ENCODE data around the gene SGSM1.
A peak's percentile ranks its signal among the peaks of the same experiment; 100 is the strongest.

Gene SGSM1

GRCh38 chr22:24961217-24961844, 155.3 kb downstream of the SGSM1 start:
- in situ Hi-C loops (cut with HindIII; ENCODE audit: low pct_ligation_motif_present, low pct_unique_long_range_greater_than_20kb, low sequenced_read_pairs) = no loop called here
- no peak for DNase-seq

DNA sequence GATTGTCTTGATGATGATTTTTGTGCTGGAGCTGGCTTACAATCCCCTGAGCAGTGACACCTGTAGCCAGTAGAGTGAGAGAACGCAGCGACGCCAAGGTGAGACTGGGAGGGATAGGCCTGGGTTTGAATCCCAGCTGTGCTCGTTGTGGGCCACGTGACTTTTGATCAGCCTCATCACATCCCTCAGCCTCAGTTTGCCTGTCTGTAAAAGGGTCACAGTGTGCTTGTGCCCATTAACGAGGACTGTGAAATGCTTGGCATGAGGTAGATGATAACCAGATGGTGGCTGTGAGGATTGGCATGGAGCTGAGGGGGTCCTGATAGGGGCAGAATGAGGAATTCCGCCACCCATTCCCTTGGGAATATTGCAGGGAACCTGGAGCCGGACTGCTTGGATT, 156.1 kb downstream of the SGSM1 start:
- DNase-seq = no peak

DNA sequence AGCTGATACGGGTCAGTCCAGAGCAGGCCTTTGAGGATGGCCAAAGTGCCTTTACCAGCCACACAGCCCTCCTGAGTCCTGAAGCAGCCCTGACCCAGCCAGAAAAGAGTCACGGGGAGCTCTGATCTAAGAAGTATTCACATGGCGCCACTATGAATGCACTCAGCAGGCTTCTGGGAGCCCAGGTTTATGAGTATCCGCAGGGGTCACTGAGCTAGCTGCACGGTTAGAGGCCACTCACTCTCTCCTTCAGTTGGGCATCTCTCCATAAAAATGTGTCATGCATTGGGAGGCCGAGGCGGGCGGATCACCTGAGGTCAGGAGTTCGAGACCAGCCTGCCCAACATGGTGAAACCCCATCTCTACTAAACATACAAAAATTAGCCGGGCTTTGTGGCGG, 156.8 kb downstream of the SGSM1 start:
- DNase-seq = no peak
- in situ Hi-C loops (cut with HindIII; ENCODE audit: low pct_ligation_motif_present, low pct_unique_long_range_greater_than_20kb, low sequenced_read_pairs) = no loop called here

More for the DNA sequence above, 156.1 kb downstream of the SGSM1 start:
- in situ Hi-C loops (cut with HindIII; ENCODE audit: low pct_ligation_motif_present, low pct_unique_long_range_greater_than_20kb, low sequenced_read_pairs) = no loop called here

DNA sequence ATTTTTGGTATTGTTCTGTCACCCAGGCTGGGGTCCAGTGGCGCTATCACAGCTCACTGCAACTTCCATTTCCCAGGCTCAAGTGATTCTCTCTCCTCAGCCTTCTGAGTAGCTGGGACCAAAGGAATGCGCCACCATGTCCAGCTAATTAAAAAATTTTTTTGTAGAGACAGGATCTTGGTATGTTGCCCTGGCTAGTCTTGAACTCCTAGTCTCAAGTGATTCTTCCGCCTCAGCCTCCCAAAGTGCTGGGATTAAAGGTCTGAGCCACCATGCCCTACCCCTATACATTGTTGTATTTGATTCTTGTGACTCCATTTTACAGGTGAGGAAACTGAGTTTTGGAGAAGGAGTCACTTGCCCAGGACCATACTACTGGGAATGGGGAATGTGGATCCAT, 158.4 kb downstream of the SGSM1 start:
- in situ Hi-C loops (cut with HindIII; ENCODE audit: low pct_ligation_motif_present, low pct_unique_long_range_greater_than_20kb, low sequenced_read_pairs) = no loop called here

DNA sequence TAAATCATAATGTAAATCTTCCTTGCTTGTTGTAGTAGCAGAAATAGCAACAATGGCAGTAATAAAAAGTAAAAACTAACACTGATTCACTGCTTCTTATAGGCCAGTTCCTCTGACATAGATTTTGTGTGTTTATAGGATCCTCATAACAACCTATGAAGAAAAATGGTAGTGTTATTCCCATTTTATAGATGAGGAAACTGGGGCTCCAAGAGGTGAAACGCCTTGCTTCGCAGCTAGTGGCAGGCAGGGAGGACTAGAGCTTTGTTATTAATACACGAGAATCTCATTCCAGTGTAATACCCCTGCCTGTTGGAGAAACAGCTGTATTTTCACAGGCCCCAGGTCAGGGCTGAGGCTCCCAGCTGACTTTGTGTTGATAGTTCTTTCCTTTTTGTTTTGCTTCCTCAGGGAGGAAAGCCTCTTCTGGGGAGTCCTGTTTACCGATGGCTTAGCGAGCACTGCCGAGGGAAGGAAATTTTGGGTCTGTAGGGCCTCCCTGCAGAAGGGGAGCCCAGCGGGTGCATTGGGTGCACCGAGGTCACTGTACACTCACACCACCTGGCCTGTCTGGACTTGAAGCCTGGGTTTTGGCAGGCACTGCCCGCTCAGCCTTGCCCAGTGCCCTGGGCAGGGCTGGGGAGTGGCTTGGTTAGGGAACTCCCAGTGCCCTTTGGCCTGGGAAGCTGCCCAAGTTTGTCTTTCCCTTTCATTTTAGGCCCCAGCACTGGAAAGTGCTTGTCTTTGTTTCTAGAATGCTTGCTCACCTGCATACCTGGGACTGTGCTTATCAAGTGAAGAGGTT, 160.0 kb downstream of the SGSM1 start:
- in situ Hi-C loops (cut with HindIII; ENCODE audit: low pct_ligation_motif_present, low pct_unique_long_range_greater_than_20kb, low sequenced_read_pairs) = no loop called here
- peak; percentile 47 for DNase-seq

More for the DNA sequence above, 158.4 kb downstream of the SGSM1 start:
- DNase-seq = no peak

- in situ Hi-C loops (cut with HindIII; ENCODE audit: low pct_ligation_motif_present, low pct_unique_long_range_greater_than_20kb, low sequenced_read_pairs) = no loop called here
- peak; percentile 52 for DNase-seq
These were observed 162.1 kb downstream of the SGSM1 start for GRCh38 chr22:24968066-24968561.

GRCh38 chr22:24969560-24970301, 163.7 kb downstream of the SGSM1 start:
- DNase-seq = no peak
- in situ Hi-C loops (cut with HindIII; ENCODE audit: low pct_ligation_motif_present, low pct_unique_long_range_greater_than_20kb, low sequenced_read_pairs) = no loop called here

DNA sequence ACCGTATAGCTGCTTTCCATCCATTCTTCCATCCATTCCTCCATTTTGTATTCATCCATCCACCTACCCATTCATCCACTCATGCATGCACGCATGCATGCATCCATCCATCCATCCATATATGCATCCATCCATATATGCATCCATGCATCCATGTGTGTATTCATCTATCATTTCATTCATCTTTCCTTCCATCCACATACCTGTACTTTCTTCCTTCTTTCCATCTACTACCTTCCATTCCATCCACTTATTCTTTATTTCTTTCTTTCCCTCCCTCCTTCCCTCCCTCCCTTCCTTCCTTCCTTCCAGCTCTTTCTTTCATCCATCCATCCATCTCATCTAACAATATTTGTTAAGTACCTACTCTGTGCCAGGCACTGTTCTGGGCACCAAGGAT, 166.4 kb downstream of the SGSM1 start:
- DNase-seq = no peak
- in situ Hi-C loops (cut with HindIII; ENCODE audit: low pct_ligation_motif_present, low pct_unique_long_range_greater_than_20kb, low sequenced_read_pairs) = no loop called here

- no peak for DNase-seq
- in situ Hi-C loops (cut with HindIII; ENCODE audit: low pct_ligation_motif_present, low pct_unique_long_range_greater_than_20kb, low sequenced_read_pairs) = no loop called here
These were observed 167.9 kb downstream of the SGSM1 start for GRCh38 chr22:24973872-24974271.

GRCh38 chr22:24975125-24975640, 169.2 kb downstream of the SGSM1 start:
- in situ Hi-C loops (cut with HindIII; ENCODE audit: low pct_ligation_motif_present, low pct_unique_long_range_greater_than_20kb, low sequenced_read_pairs) = no loop called here
- no peak for DNase-seq

GRCh38 chr22:24975813-24976341, 169.9 kb downstream of the SGSM1 start:
- peak; percentile 20 for DNase-seq
- in situ Hi-C loops (cut with HindIII; ENCODE audit: low pct_ligation_motif_present, low pct_unique_long_range_greater_than_20kb, low sequenced_read_pairs) = no loop called here

GRCh38 chr22:24976442-24977218, 170.6 kb downstream of the SGSM1 start:
- in situ Hi-C loops (cut with HindIII; ENCODE audit: low pct_ligation_motif_present, low pct_unique_long_range_greater_than_20kb, low sequenced_read_pairs) = no loop called here
- DNase-seq = no peak

All from ACHN (cell line).